Measurements from ENCODE around the gene STX3. TPM values are rescaled to one million over a fixed set of nuclear protein-coding genes. Genes with fewer than 3 reads are reported as not detected.
"Not testable (repeated sequence)": the region's sequence is repeated elsewhere in the genome, so short reads cannot be mapped to it uniquely, and the experiment has no call there.

The STX3 gene
- total RNA-seq, 4 donors from 2014 or later: 11.3 to 31.2 (median 24.9) TPM

- TF ChIP-seq EP300 (IDR thresholded peaks at IDR 0.05): no peak
- TF ChIP-seq POLR2A (IDR thresholded peaks at IDR 0.05): no peak
- TF ChIP-seq CTCF (IDR thresholded peaks at IDR 0.05): no peak
- Histone ChIP-seq H3K36me3 (no peaks in the 10 kb centered on the region), H3K4me3 (no peak overlapping the region), H3K27ac (no peak overlapping the region), H3K27me3 (no peaks in the 10 kb centered on the region), H3K4me1 (no peaks in the 10 kb centered on the region), H3K9me3 (no peaks in the 10 kb centered on the region)
- no peak for DNase-seq (ENCODE audit: low spot score in 2 of 2)
- 19 to 34% methylated on average over 2 of the region's 2 CpGs for WGBS, 2 donors
Observed at GRCh38 chr11:59849129-59849528, 94.0 kb downstream of the STX3 start.

GRCh38 chr11:59849551-59849950 lies 94.4 kb downstream of the STX3 start:
- H3K27ac ChIP-seq: not testable (repeated sequence)

DNA sequence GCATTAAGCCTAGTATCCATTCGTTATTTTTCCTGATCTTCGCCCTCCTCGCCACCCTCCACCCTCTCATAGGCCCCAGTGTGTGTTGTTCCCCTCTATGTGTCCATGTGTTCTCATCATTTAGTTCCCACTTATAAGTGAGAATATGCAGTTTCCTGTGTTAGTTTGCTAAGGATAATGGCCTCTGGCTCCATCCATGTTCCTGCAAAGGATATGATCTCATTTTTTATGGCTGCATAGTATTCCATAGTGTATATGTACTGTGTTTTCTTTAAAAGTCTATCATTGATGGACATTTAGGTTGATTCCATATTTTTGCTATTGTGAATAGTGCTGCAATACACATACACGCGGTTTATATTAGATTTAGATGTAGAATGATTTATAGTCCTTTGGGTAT lies 96.2 kb downstream of the STX3 start:
- H3K27me3 ChIP-seq; H3K4me3 ChIP-seq; H3K9me3 ChIP-seq; DNase-seq (ENCODE audit: low spot score in 2 of 2); H3K27ac ChIP-seq; H3K36me3 ChIP-seq; H3K4me1 ChIP-seq: not testable (repeated sequence)
- WGBS, 2 donors: 92 to 93% methylated on average over 5 of the region's 5 CpGs

More at GRCh38 chr11:59849551-59849950, 94.4 kb downstream of the STX3 start:
- not testable (repeated sequence) for H3K4me3 ChIP-seq; H3K27me3 ChIP-seq; H3K9me3 ChIP-seq; H3K36me3 ChIP-seq; DNase-seq (ENCODE audit: low spot score in 2 of 2); H3K4me1 ChIP-seq
- 88 to 92% methylated on average over 2 of the region's 2 CpGs for WGBS, 2 donors

DNA sequence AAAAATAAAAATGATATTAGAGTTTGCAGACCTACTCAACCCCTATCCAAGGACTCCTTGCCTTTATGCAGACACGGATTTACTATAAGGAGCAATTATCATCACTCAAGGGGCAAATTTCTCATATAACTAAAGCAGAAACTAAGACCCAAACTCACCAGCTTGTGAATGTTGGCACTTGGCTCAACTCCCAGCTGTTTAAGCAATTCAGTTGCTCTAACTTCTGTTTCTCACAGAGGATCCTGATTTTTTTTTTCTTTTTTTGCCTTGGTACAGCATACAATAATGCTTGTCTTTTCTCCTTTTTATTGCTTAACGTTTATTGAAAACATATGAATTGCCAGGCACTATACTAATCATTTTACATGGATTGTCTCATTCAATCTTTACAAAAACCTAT lies 99.7 kb downstream of the STX3 start:
- TF ChIP-seq POLR2A (IDR thresholded peaks at IDR 0.05) (no peak), EP300 (IDR thresholded peaks at IDR 0.05) (no peak), CTCF (IDR thresholded peaks at IDR 0.05) (no peak)
- Histone ChIP-seq H3K9me3 (no peaks in the 10 kb centered on the region), H3K27me3 (no peaks in the 10 kb centered on the region), H3K36me3 (no peaks in the 10 kb centered on the region), H3K4me1 (no peaks in the 10 kb centered on the region), H3K4me3 (no peak overlapping the region), H3K27ac (no peak overlapping the region)
- WGBS, 2 donors: 26 to 34% methylated on average over 2 of the region's 2 CpGs
- DNase-seq (ENCODE audit: low spot score in 2 of 2): no peak

Other genes starting within 250 kb of the STX3 start
- gene OR4D9, start 243.8 kb upstream of the STX3 start, total RNA-seq: not detected
- 10 to 100 TPM; 35.4 to 59.7 (median 46.0) TPM for gene OSBP, start 139.6 kb upstream of the STX3 start, total RNA-seq
- gene PATL1, start 86.3 kb upstream of the STX3 start, total RNA-seq: 10 to 100 TPM; 11.4 to 16.1 (median 14.1) TPM
- not detected for gene OR10V1, start 41.5 kb upstream of the STX3 start, total RNA-seq
- 10 to 100 TPM; 30.0 to 41.0 (median 32.9) TPM for gene MRPL16, start 55.4 kb downstream of the STX3 start, total RNA-seq
- not detected for gene CBLIF, start 90.1 kb downstream of the STX3 start, total RNA-seq
- gene TCN1, start 111.1 kb downstream of the STX3 start, total RNA-seq: not detected
- not detected for gene OOSP3, start 123.4 kb downstream of the STX3 start, total RNA-seq
- not detected for gene OOSP1, start 183.1 kb downstream of the STX3 start, total RNA-seq
- not detected for gene OOSP4A, start 208.7 kb downstream of the STX3 start, total RNA-seq

All from tibial nerve (tissue), 4 donors.